HepG2 (cell line): ENCODE measurements around the gene SAMD14. TPM values are rescaled to one million over a fixed set of nuclear protein-coding genes. Genes with fewer than 3 reads are reported as not detected.

Experiments used
- CBX1 ChIP-seq: IDR thresholded peaks from one replicate; pipeline ENCODE4 v1.6.1; 2016; ENCODE audit warnings: antibody characterized with exemption, low read depth
- DR1 ChIP-seq: sonication (generic); formaldehyde crosslinking; IDR thresholded peaks from 2 replicates; pipeline ENCODE4 v1.8.0; 2021; ENCODE audit warnings: mild to moderate bottlenecking, missing genetic modification reagents, inconsistent platforms
- GTF3A ChIP-seq: sonication (generic); formaldehyde crosslinking; conservative IDR thresholded peaks from 2 replicates; pipeline ENCODE4 v1.4.0; 2020; ENCODE audit warnings: mild to moderate bottlenecking, missing genetic modification reagents
- NFKBIZ ChIP-seq: IDR thresholded peaks from 2 replicates; pipeline ENCODE4 v1.6.1; 2018; ENCODE audit warnings: missing genetic modification reagents, missing compliant biosample characterization
- RFX5 ChIP-seq: IDR thresholded peaks from 2 replicates; pipeline ENCODE4 v1.6.1; 2011; ENCODE audit warnings: low read depth, low read length, improper control_type of control experiment
- SATB2 ChIP-seq: sonication (generic); formaldehyde crosslinking; IDR thresholded peaks from 2 replicates; pipeline ENCODE4 v1.5.0; 2020; ENCODE audit warnings: missing genetic modification reagents
- SIN3B ChIP-seq: fragments of 150-350 bp; IDR thresholded peaks from 2 replicates; pipeline ENCODE4 v1.6.1; 2014; ENCODE audit warnings: low read length
- TBL1XR1 ChIP-seq: fragments of 150-350 bp; IDR thresholded peaks from 2 replicates; pipeline ENCODE4 v1.6.1; 2014; ENCODE audit warnings: borderline replicate concordance, low read length; ENCODE audit not compliant: partially characterized antibody
- TSC22D2 ChIP-seq: sonication (generic); formaldehyde crosslinking; IDR thresholded peaks from 2 replicates; pipeline ENCODE4 v1.5.1; 2020; ENCODE audit warnings: missing genetic modification reagents, mild to moderate bottlenecking, borderline replicate concordance
- ZFP82 ChIP-seq: sonication (generic); formaldehyde crosslinking; IDR thresholded peaks from 2 replicates; pipeline ENCODE4 v1.5.1; 2020; ENCODE audit warnings: mild to moderate bottlenecking, missing genetic modification reagents, borderline replicate concordance
- ZNF160 ChIP-seq: sonication (generic); formaldehyde crosslinking; IDR thresholded peaks from 2 replicates; pipeline ENCODE4 v1.8.0; 2022; ENCODE audit warnings: mild to moderate bottlenecking, inconsistent platforms, missing genetic modification reagents
- ZNF207 ChIP-seq: fragments of 450-650 bp; IDR thresholded peaks from 2 replicates; pipeline ENCODE4 v1.6.1; 2016; ENCODE audit warnings: antibody characterized with exemption, borderline replicate concordance
- ZNF224 ChIP-seq: sonication (generic); formaldehyde crosslinking; IDR thresholded peaks from 2 replicates; pipeline ENCODE4 v1.5.0; 2020; ENCODE audit warnings: mild to moderate bottlenecking, missing genetic modification reagents
- ZNF776 ChIP-seq: sonication (generic); formaldehyde crosslinking; IDR thresholded peaks from 2 replicates; pipeline ENCODE4 v1.4.0; 2020; ENCODE audit warnings: mild to moderate bottlenecking, missing genetic modification reagents
- ZNF883 ChIP-seq: sonication (generic); formaldehyde crosslinking; IDR thresholded peaks from 2 replicates; pipeline ENCODE4 v1.5.1; 2020; ENCODE audit warnings: mild to moderate bottlenecking, missing genetic modification reagents; ENCODE audit errors: not compliant biosample characterization
- ZSCAN25 ChIP-seq: sonication (generic); formaldehyde crosslinking; IDR thresholded peaks from 2 replicates; pipeline ENCODE4 v1.8.0; 2022; ENCODE audit warnings: mild to moderate bottlenecking, missing genetic modification reagents
- polyA plus RNA-seq, 8 experiments: library from polyadenylated mRNA; depleted of rRNA in 3 of 8; stranded (reverse) in 7 of 8; unstranded in 1 of 8; fragments of >200 nt; fragmentation: Illumina TruSeq in 4 of 8; extraction: Trizol in 4 of 8; gene quantifications; 2 replicates each; pipeline versions ENCODE4 v1.2.1 to v1.2.3, GENCODE V29; 2011 to 2016; ENCODE audit warnings: low read depth in 4 of 8, missing spikeins in 1 of 8, mixed read lengths in 1 of 8; ENCODE audit not compliant: insufficient read depth in 1 of 8
- total RNA-seq, 5 experiments: library from RNA; depleted of rRNA; stranded (reverse); fragments of >200 nt; fragmentation: Illumina TruSeq; extraction: Trizol; gene quantifications; 2 replicates each; pipeline ENCODE4 v1.2.3, GENCODE V29; 2016; ENCODE audit warnings: low read depth in 1 of 5
- TF ChIP-seq, protein P1 (sequence below): sonication (generic); formaldehyde crosslinking; IDR thresholded peaks from 2 replicates; pipeline ENCODE4 v1.4.0; 2020; ENCODE audit warnings: missing genetic modification reagents
- TF ChIP-seq, protein P2 (sequence below): sonication (generic); formaldehyde crosslinking; conservative IDR thresholded peaks from 2 replicates; pipeline ENCODE4 v1.4.0; 2020; ENCODE audit warnings: missing genetic modification reagents
- TF ChIP-seq, protein P3 (sequence below): sonication (generic); formaldehyde crosslinking; IDR thresholded peaks from 2 replicates; pipeline ENCODE4 v1.8.1; 2022; ENCODE audit warnings: low read depth, mild to moderate bottlenecking, missing genetic modification reagents
- TF ChIP-seq, protein P4 (sequence below): sonication (generic); formaldehyde crosslinking; IDR thresholded peaks from 2 replicates; pipeline ENCODE4 v1.8.0; 2022; ENCODE audit warnings: low read depth, missing genetic modification reagents
- TF ChIP-seq, protein P5 (sequence below): sonication (generic); formaldehyde crosslinking; IDR thresholded peaks from 2 replicates; pipeline ENCODE4 v1.4.0; 2020; ENCODE audit warnings: mild to moderate bottlenecking, missing genetic modification reagents

SAMD14 gene
- total and polyA plus RNA-seq, 2 of the 13 experiments (the other 11 are each of a cell fraction or from before 2014, with no cell fraction given), result 0.07 to 0.22 TPM

DNA sequence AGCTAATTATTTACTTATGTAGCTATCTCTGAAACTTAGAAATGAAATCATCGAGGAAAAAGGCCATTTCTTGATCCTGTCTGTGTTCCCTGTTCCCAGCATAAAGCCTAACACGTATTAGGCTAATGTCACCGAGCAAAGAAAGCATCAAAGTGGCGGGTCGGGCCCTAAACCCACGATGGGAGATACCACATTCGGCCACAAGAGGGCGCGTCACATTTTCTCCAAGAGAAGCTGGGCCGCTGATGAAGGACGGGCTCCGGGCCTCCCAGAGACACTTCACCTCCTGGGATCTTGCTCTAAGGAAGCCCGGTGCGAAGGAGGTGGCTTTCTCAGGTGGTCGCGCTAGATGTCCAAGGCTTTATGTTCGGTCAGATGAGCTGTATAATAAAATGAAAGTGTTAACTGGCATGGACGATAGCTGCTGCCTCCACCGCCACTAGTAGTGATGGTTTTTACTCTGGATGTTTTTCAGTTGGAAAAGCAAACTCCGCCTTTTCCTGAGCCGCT, 35.7 kb downstream of the SAMD14 start (continued):
- TF ChIP-seq, protein P1, sequence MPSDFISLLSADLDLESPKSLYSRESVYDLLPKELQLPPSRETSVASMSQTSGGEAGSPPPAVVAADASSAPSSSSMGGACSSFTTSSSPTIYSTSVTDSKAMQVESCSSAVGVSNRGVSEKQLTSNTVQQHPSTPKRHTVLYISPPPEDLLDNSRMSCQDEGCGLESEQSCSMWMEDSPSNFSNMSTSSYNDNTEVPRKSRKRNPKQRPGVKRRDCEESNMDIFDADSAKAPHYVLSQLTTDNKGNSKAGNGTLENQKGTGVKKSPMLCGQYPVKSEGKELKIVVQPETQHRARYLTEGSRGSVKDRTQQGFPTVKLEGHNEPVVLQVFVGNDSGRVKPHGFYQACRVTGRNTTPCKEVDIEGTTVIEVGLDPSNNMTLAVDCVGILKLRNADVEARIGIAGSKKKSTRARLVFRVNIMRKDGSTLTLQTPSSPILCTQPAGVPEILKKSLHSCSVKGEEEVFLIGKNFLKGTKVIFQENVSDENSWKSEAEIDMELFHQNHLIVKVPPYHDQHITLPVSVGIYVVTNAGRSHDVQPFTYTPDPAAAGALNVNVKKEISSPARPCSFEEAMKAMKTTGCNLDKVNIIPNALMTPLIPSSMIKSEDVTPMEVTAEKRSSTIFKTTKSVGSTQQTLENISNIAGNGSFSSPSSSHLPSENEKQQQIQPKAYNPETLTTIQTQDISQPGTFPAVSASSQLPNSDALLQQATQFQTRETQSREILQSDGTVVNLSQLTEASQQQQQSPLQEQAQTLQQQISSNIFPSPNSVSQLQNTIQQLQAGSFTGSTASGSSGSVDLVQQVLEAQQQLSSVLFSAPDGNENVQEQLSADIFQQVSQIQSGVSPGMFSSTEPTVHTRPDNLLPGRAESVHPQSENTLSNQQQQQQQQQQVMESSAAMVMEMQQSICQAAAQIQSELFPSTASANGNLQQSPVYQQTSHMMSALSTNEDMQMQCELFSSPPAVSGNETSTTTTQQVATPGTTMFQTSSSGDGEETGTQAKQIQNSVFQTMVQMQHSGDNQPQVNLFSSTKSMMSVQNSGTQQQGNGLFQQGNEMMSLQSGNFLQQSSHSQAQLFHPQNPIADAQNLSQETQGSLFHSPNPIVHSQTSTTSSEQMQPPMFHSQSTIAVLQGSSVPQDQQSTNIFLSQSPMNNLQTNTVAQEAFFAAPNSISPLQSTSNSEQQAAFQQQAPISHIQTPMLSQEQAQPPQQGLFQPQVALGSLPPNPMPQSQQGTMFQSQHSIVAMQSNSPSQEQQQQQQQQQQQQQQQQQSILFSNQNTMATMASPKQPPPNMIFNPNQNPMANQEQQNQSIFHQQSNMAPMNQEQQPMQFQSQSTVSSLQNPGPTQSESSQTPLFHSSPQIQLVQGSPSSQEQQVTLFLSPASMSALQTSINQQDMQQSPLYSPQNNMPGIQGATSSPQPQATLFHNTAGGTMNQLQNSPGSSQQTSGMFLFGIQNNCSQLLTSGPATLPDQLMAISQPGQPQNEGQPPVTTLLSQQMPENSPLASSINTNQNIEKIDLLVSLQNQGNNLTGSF (CRISPR knock-in tag), result no peak
- no peak for TF ChIP-seq RFX5
- TF ChIP-seq SATB2, result no peak
- TF ChIP-seq, protein P2, sequence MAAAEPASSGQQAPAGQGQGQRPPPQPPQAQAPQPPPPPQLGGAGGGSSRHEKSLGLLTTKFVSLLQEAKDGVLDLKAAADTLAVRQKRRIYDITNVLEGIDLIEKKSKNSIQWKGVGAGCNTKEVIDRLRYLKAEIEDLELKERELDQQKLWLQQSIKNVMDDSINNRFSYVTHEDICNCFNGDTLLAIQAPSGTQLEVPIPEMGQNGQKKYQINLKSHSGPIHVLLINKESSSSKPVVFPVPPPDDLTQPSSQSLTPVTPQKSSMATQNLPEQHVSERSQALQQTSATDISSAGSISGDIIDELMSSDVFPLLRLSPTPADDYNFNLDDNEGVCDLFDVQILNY (CRISPR knock-in tag), result no peak
- no peak for TF ChIP-seq ZFP82 (CRISPR knock-in tag)
- no peak for TF ChIP-seq ZNF160
- no peak for TF ChIP-seq ZSCAN25 (CRISPR knock-in tag)
- TF ChIP-seq NFKBIZ (CRISPR knock-in tag), result no peak
- no peak for TF ChIP-seq SIN3B
- no peak for TF ChIP-seq DR1 (CRISPR knock-in tag)
- no peak for TF ChIP-seq ZNF207
- no peak for TF ChIP-seq ZNF776 (CRISPR knock-in tag)
- no peak for TF ChIP-seq TSC22D2 (CRISPR knock-in tag)
- no peak for TF ChIP-seq ZNF883
- TF ChIP-seq, protein P3, sequence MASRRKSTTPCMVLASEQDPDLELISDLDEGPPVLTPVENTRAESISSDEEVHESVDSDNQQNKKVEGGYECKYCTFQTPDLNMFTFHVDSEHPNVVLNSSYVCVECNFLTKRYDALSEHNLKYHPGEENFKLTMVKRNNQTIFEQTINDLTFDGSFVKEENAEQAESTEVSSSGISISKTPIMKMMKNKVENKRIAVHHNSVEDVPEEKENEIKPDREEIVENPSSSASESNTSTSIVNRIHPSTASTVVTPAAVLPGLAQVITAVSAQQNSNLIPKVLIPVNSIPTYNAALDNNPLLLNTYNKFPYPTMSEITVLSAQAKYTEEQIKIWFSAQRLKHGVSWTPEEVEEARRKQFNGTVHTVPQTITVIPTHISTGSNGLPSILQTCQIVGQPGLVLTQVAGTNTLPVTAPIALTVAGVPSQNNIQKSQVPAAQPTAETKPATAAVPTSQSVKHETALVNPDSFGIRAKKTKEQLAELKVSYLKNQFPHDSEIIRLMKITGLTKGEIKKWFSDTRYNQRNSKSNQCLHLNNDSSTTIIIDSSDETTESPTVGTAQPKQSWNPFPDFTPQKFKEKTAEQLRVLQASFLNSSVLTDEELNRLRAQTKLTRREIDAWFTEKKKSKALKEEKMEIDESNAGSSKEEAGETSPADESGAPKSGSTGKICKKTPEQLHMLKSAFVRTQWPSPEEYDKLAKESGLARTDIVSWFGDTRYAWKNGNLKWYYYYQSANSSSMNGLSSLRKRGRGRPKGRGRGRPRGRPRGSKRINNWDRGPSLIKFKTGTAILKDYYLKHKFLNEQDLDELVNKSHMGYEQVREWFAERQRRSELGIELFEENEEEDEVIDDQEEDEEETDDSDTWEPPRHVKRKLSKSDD (CRISPR knock-in tag), result no peak
- TF ChIP-seq CBX1, result no peak
- no peak for TF ChIP-seq ZNF224 (CRISPR knock-in tag)
- no peak for TF ChIP-seq TBL1XR1
- no peak for TF ChIP-seq GTF3A
- TF ChIP-seq, protein P4, sequence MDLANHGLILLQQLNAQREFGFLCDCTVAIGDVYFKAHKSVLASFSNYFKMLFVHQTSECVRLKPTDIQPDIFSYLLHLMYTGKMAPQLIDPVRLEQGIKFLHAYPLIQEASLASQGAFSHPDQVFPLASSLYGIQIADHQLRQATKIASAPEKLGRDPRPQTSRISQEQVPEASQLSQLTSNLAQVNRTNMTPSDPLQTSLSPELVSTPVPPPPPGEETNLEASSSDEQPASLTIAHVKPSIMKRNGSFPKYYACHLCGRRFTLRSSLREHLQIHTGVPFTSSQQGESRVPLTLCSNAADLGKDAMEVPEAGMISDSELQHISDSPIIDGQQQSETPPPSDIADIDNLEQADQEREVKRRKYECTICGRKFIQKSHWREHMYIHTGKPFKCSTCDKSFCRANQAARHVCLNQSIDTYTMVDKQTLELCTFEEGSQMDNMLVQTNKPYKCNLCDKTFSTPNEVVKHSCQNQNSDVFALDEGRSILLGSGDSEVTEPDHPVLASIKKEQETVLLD, result no peak
- TF ChIP-seq, protein P5, sequence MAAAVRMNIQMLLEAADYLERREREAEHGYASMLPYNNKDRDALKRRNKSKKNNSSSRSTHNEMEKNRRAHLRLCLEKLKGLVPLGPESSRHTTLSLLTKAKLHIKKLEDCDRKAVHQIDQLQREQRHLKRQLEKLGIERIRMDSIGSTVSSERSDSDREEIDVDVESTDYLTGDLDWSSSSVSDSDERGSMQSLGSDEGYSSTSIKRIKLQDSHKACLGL (CRISPR knock-in tag), result no peak
